Neural crest cell (in vitro differentiated cells): ENCODE measurements around the gene ACAP3. TPM values are rescaled to one million over a fixed set of nuclear protein-coding genes. Genes with fewer than 3 reads are reported as not detected.
"Not testable (repeated sequence)": the region's sequence is repeated elsewhere in the genome, so short reads cannot be mapped to it uniquely, and the experiment has no call there.

ENCODE experiments used
- DNase-seq: peaks from one replicate; pipeline ENCODE4 v3.0.0; 2021; ENCODE audit warnings: low read depth, mixed read lengths, low spot score
- H3K27ac Mint-ChIP-seq: one replicate; pipeline ENCODE4 v1.8.0; 2021; ENCODE audit warnings: mild to moderate bottlenecking, mixed read lengths; ENCODE audit not compliant: unreplicated experiment
- H3K27me3 Mint-ChIP-seq: 2 replicates; pipeline ENCODE4 v1.8.0; 2021; ENCODE audit warnings: low read depth, mild to moderate bottlenecking, mixed read lengths
- H3K36me3 Mint-ChIP-seq: 2 replicates; pipeline ENCODE4 v1.8.0; 2021; ENCODE audit warnings: low read depth, mild to moderate bottlenecking, mixed read lengths
- H3K4me1 Mint-ChIP-seq: 2 replicates; pipeline ENCODE4 v1.8.0; 2021; ENCODE audit warnings: mixed read lengths
- H3K4me3 Mint-ChIP-seq: one replicate; pipeline ENCODE4 v1.8.0; 2021; ENCODE audit warnings: mild to moderate bottlenecking, mixed read lengths
- H3K9me3 Mint-ChIP-seq: 2 replicates; pipeline ENCODE4 v1.8.0; 2021; ENCODE audit warnings: mixed read lengths
- total RNA-seq: library from RNA; stranded (reverse); gene quantifications from 2 replicates; pipeline ENCODE4 v1.2.1, GENCODE V29; 2021
- TF ChIP-seq, protein P1 (sequence below): fragments of 200-600 bp; sonication (generic); conservative IDR thresholded peaks from 2 replicates; pipeline ENCODE4 v1.5.0; 2021; ENCODE audit warnings: antibody characterized with exemption, mild to moderate bottlenecking

The ACAP3 gene
- total RNA-seq, 1 donor from 2014 or later: 124 TPM

DNA sequence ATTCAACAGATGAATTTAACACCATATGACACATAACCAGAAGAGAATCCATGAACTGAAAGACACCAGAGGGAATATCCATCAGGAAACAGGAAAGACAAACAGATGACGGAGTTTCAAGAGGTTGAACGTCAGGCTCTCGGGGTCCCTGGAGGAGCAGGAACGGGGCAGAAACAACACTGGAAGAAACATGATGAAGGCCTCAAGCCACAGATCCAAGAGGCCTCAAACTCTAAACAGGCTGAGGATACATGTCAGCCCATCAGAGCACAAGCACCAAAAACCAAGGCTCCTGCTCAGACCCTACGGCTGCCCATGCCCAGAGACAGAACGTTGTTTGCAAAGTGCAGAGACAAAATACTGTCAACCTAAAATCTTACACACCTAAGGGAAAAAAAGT is 9.7 kb upstream of the ACAP3 start:
- no peak overlapping the region for H3K27ac Mint-ChIP-seq
- peaks cover 2% of the 10 kb centered on the region for H3K36me3 Mint-ChIP-seq

GRCh38 chr1:1316199-1316598 is 8.5 kb upstream of the ACAP3 start:
- DNase-seq, H3K36me3 Mint-ChIP-seq, H3K27ac Mint-ChIP-seq, H3K27me3 Mint-ChIP-seq, H3K9me3 Mint-ChIP-seq: not testable (repeated sequence)
- Mint-ChIP-seq H3K4me3 (peak overlapping the region; percentile 31), H3K4me1 (peaks cover 11% of the 10 kb centered on the region)

More for the DNA sequence above, 9.7 kb upstream of the ACAP3 start:
- TF ChIP-seq, protein P1, sequence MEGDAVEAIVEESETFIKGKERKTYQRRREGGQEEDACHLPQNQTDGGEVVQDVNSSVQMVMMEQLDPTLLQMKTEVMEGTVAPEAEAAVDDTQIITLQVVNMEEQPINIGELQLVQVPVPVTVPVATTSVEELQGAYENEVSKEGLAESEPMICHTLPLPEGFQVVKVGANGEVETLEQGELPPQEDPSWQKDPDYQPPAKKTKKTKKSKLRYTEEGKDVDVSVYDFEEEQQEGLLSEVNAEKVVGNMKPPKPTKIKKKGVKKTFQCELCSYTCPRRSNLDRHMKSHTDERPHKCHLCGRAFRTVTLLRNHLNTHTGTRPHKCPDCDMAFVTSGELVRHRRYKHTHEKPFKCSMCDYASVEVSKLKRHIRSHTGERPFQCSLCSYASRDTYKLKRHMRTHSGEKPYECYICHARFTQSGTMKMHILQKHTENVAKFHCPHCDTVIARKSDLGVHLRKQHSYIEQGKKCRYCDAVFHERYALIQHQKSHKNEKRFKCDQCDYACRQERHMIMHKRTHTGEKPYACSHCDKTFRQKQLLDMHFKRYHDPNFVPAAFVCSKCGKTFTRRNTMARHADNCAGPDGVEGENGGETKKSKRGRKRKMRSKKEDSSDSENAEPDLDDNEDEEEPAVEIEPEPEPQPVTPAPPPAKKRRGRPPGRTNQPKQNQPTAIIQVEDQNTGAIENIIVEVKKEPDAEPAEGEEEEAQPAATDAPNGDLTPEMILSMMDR: no peak
- H3K27me3 Mint-ChIP-seq: no peaks in the 10 kb centered on the region
- no peaks in the 10 kb centered on the region for H3K9me3 Mint-ChIP-seq
- H3K4me1 Mint-ChIP-seq: peaks cover 15% of the 10 kb centered on the region
- no peak for DNase-seq
- peak overlapping the region; percentile 19 for H3K4me3 Mint-ChIP-seq

GRCh38 chr1:1315435-1315954 is 7.8 kb upstream of the ACAP3 start:
- H3K9me3 Mint-ChIP-seq: no peaks in the 10 kb centered on the region
- H3K27me3 Mint-ChIP-seq: no peaks in the 10 kb centered on the region
- peaks cover 11% of the 10 kb centered on the region for H3K4me1 Mint-ChIP-seq
- peaks cover 2% of the 10 kb centered on the region for H3K36me3 Mint-ChIP-seq
- peak overlapping the region; percentile 57 for H3K27ac Mint-ChIP-seq
- TF ChIP-seq, protein P1: no peak
- no peak for DNase-seq
- peak overlapping the region; percentile 23 for H3K4me3 Mint-ChIP-seq

GRCh38 chr1:1314678-1315335 is 7.1 kb upstream of the ACAP3 start:
- H3K27ac Mint-ChIP-seq: no peak overlapping the region
- TF ChIP-seq, protein P1: no peak
- peaks cover 2% of the 10 kb centered on the region for H3K36me3 Mint-ChIP-seq
- no peaks in the 10 kb centered on the region for H3K9me3 Mint-ChIP-seq
- peaks cover 11% of the 10 kb centered on the region for H3K4me1 Mint-ChIP-seq
- peak overlapping the region; percentile 23 for H3K4me3 Mint-ChIP-seq
- no peak for DNase-seq
- H3K27me3 Mint-ChIP-seq: no peaks in the 10 kb centered on the region

GRCh38 chr1:1314237-1314586 is 6.5 kb upstream of the ACAP3 start:
- Mint-ChIP-seq H3K4me1 (peaks cover 7% of the 10 kb centered on the region), H3K27ac (no peak overlapping the region), H3K36me3 (peaks cover 2% of the 10 kb centered on the region), H3K27me3 (no peaks in the 10 kb centered on the region), H3K4me3 (no peak overlapping the region), H3K9me3 (no peaks in the 10 kb centered on the region)
- no peak for DNase-seq
- TF ChIP-seq, protein P1: no peak

GRCh38 chr1:1313500-1314236 is 5.9 kb upstream of the ACAP3 start:
- Mint-ChIP-seq H3K27me3 (no peaks in the 10 kb centered on the region), H3K4me1 (peaks cover 7% of the 10 kb centered on the region), H3K36me3 (peaks cover 2% of the 10 kb centered on the region), H3K4me3 (peak overlapping the region; percentile 70), H3K27ac (no peak overlapping the region), H3K9me3 (no peaks in the 10 kb centered on the region)
- DNase-seq: no peak
- TF ChIP-seq, protein P1: no peak
